ENCODE results near the gene PPCDC. TPM values are rescaled to one million over a fixed set of nuclear protein-coding genes. Genes with fewer than 3 reads are reported as not detected.

The PPCDC gene
- total RNA-seq, 1 donor from 2014 or later, result 3.7 TPM

DNA sequence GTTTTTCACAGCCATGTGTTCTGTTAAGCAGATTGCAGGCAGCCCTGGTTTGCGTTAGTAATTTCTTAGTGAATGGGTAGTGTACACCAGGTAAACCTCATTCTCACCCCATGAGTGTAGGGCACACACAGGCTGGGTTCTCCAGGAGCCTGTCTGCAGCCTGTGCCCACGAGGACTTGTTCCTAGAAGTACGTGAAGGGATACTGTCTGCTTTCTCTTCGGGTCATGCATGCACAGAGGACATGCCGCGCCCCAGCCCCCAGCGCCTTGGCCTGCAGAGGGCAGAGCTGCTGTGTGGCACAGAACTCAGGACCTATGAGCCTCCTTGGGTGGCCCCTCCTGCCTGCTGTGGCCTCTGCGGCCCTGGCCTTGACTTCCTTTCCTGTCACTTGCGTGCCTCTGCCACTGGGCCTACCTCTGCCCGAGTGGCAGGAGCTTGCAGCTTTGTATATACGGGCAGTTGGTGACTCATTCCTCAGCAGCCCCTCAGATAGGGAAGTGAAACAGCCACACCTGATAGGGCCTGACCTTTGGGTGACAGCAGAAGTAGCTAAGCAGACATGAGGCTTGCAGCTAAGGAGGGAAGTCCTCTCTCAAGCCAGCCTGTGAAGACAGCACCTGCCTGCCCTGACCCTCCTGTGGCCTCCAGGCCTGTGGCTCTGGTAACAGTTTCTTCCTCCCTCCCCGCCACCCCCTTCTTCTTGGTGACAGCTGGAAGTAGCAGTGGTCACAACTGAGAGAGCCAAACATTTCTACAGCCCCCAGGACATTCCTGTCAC is 19.5 kb downstream of the PPCDC start:
- DNase-seq (ENCODE audit: low spot score in 2 of 2), result peak in 1 of 2 donors; percentile 42
- FAIRE-seq, result no peak

DNA sequence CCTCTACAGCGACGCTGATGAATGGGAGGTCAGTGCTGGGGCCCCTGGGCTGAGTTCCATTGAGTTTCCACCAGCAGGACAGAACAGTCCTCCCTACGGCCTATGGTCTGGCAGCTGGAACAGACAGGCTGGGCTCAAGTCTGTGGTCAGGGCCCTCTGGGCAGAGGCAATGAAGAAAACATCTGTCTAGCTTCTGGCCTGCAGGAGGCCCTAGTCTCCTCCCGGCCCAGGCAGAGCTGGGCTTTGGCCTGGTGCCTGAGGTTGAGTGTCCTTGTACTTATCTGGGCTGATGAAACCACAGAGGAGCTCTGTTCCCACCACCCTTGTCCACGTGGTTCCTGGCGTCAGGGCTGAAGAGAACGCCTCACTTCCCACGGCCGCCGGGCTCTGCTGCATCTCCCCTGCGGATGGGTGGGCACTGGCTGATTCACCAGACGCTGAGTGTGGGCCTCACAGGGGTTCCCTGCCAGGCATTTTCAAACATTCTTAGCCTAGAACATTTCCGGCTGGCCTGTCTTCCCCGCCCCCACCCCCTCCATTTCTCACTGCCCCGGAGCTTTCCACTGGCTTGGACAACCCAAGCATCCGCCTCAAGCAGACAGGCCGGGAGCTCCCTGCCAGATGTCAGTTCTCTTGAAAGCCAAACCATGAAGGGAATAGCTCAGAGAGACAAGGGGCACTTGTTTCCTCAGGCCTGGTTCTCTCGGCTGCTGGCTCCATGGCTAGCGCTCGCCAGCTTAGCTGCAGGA is 20.3 kb downstream of the PPCDC start:
- peak; percentile 59 to 78 for DNase-seq (ENCODE audit: low spot score in 2 of 2)
- no peak for FAIRE-seq

GRCh38 chr15:75044258-75044878 is 21.0 kb downstream of the PPCDC start:
- DNase-seq (ENCODE audit: low spot score in 2 of 2) (no peak), FAIRE-seq (no peak)

- no peak for FAIRE-seq
- no peak for DNase-seq (ENCODE audit: low spot score in 2 of 2)
Measured at GRCh38 chr15:75045332-75046015, 22.1 kb downstream of the PPCDC start.

- FAIRE-seq, result no peak
Measured at GRCh38 chr15:75048394-75048793, 25.0 kb downstream of the PPCDC start.

DNA sequence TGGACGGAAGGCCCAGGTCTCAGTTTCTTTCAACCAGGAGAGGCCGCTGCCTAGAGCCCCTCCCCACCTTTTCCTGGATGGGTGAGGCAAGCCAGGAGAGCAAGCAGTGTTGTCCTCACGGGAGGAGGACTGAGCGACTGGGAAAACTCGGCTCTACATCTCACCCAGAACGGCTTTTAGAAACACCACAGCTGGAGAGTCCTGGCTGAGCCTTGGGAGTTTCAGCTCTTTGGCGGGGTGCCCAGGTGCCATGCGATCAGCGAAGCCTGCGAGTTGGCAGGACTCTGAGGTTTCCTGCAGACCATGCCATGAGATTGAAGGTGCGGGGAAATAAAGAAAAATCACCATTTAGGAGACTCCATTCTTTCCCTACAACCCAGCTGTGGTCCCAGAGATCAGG is 26.0 kb downstream of the PPCDC start:
- DNase-seq (ENCODE audit: low spot score in 2 of 2), result peak; percentile 24 to 53
- no peak for FAIRE-seq

More at GRCh38 chr15:75048394-75048793, 25.0 kb downstream of the PPCDC start:
- DNase-seq (ENCODE audit: low spot score in 2 of 2), result no peak

DNA sequence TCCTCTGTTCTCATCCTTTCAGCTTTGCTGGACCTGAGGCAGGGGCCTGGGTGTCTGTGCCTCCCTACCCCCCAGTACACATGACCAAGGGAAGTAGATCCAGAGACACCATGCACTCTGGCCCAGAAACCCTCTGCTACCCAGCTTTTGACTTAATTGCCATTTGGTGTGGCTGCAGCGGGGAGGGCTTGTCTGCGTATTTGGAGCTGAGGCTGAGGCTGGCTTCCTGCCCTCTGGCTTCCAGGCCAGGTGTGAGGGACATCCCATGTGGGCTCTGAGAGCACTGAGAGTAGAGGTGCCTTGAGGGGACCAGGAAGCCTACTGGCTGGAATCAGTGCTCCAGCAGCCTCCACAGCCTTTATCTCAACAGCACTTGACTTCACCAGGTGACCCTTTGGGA is 26.9 kb downstream of the PPCDC start:
- no peak for FAIRE-seq
- no peak for DNase-seq (ENCODE audit: low spot score in 2 of 2)

GRCh38 chr15:75051191-75051608 is 27.8 kb downstream of the PPCDC start:
- no peak for DNase-seq (ENCODE audit: low spot score in 2 of 2)
- no peak for FAIRE-seq

GRCh38 chr15:75051711-75052110 is 28.3 kb downstream of the PPCDC start:
- FAIRE-seq, result no peak
- no peak for DNase-seq (ENCODE audit: low spot score in 2 of 2)

DNA sequence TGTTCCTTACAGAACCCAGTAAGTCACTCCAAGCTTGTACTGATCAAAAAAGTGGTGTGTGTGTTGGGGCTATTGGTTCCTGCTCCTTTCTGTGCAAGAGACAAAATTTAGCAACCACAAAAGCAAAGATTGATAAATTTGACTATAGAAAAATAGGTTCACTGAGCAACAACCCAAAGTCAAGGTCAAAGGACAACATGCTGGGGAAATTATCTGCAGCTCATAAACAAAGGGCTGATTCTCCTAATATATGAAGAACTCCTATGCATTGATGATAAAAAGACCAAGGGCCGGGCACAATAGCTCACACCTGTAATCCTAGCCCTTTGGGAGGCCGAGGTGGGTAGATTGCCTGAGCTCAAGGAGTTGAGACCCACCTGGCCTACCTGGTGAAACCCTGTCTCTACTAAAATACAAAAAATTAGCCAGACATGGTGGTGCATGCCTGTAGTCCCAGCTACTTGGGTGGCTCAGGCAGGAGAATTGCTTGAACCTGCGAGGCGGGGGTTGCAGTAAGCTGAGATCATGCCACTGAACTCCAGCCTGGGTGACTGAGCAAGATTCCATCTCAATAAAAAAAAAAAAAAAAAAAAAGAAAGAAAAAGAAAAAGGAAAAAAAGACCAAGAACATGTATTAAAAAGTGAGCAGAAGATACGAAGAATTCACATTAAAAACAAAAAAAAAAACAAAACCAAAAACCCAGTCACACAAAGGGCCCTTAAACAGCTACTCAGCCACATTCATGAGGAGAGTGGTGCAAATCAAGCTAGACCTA is 29.8 kb downstream of the PPCDC start:
- DNase-seq (ENCODE audit: low spot score in 2 of 2) (no peak), FAIRE-seq (no peak)

DNA sequence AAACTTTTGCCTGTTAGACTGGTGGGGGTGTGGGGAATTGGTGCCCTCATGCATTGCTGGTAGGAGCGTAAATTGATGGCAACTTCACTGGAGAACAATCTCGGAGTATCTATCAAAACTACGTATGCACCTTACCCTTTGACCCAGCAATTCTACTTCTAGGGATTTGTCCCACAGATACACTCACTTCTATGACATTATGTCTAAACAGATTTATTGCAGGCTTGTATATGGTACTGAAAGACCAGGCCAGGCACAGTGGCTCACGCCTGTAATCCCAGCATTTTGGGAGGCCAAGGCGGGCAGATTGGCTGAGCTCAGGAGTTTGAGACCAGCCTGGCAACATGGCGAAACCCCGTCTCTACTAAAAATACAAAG is 30.3 kb downstream of the PPCDC start:
- no peak for DNase-seq (ENCODE audit: low spot score in 2 of 2)
- FAIRE-seq, result no peak

- FAIRE-seq (no peak), DNase-seq (ENCODE audit: low spot score in 2 of 2) (no peak)
Measured at GRCh38 chr15:75054172-75054897, 30.9 kb downstream of the PPCDC start.

DNA sequence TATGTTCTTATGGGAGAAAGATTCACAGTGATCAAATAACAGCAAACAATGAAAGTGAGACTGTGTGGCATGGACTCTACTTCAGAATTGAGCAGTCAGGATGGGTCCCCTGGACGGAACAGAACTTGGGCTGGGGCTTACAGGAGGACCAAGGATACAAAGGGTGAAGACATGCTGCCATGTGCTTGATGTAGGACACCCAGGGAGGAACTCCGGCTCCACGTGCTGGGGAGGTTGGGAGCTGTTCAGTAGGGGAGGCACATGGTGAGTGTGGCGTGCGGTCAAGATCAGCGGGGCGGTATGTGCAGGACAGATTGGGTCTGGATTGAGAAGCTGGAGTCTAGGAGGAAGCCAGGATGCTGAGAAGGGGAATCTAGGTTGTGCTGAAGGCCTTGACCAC is 32.6 kb downstream of the PPCDC start:
- no peak for FAIRE-seq

DNA sequence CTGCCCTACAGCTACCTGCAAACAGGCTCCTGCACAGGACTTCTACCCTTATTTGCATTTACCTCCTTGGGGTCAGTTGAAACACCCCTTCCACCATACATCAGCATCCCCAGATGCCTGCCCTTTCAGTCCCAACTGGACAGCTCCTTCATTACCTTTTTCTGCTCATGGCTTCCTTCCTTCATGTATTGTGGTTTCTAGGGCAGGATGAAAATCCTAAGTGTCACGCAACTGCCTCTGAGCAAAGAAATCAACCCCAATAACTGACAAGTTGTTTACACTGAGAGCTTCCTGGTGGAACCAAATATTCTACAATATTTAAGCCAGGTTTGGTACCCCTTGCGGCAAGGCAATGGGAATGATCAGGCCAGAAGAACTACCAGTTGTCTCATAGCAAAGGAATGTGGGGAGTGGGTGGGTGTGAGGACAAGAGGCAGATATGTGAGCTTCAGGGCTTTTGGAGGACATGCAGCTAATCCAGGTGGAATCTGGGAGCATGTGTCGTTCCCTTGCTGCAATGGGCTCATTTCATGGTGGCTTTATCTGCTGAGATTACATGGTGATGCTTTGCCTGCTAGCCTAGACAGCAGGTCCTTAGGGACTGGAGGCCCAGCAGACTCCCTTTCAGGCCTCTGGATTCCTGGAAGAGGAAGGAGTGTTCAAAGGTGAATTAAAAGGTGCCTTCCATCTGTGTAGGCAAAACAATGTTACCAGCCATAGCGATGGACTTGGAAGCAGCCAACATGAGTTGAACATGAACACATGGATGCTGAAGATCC is 34.9 kb downstream of the PPCDC start:
- DNase-seq (ENCODE audit: low spot score in 2 of 2), result no peak
- no peak for FAIRE-seq

More for the DNA sequence above, 32.6 kb downstream of the PPCDC start:
- DNase-seq (ENCODE audit: low spot score in 2 of 2), result no peak

DNA sequence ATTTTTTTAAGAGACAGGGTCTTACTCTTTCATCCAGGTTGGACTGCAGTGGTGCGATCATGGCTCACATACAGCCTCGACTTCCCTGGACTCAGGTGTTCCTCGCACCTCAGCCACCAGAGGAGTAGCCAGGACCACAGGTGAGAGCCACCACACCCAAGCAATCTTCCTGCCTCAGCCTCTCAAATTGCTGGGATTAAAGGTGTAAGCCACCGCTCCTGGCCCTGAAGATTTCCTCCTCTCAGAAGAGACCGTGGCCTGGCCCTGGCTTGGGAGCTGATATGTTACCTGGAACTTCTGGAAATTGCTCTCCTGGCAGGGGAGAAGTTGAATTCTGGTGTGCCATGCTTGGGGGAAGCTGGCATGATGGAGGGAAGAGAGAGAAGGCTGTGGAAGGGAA is 36.2 kb downstream of the PPCDC start:
- FAIRE-seq, result no peak
- DNase-seq (ENCODE audit: low spot score in 2 of 2), result no peak

GRCh38 chr15:75061272-75061671 is 37.9 kb downstream of the PPCDC start:
- FAIRE-seq, result no peak
- no peak for DNase-seq (ENCODE audit: low spot score in 2 of 2)

- FAIRE-seq (no peak), DNase-seq (ENCODE audit: low spot score in 2 of 2) (no peak)
Measured at GRCh38 chr15:75062706-75063105, 39.3 kb downstream of the PPCDC start.

DNA sequence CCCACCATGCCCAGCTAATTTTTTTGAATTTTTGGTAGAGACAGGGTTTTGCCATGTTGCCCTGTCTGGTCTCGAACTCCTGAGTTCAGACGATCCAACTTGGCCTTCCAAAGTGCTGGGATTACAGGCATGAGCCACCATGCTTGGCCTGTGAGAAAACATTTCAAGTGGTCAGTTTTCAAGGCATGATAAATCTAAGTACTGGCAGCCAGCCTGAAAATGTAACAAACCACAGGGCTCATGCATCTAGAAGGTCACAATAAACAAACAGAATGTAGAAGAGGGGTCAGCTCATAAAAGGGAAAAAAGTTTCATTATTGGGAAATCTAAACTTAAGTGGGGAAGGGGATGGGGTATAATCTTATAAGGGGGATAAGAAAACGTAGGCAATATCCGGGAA is 39.9 kb downstream of the PPCDC start:
- DNase-seq (ENCODE audit: low spot score in 2 of 2) (no peak), FAIRE-seq (no peak)

- no peak for FAIRE-seq
- no peak for DNase-seq (ENCODE audit: low spot score in 2 of 2)
Measured at GRCh38 chr15:75063889-75064288, 40.5 kb downstream of the PPCDC start.
